ENCODE measurements around the gene RASSF1. TPM values are rescaled to one million over a fixed set of nuclear protein-coding genes. Genes with fewer than 3 reads are reported as not detected.
A peak's percentile ranks its signal among the peaks of the same experiment; 100 is the strongest.

The RASSF1 gene
- polyA plus RNA-seq, 1 experiment, result 80.2 TPM

- ChIA-PET POLR2A (no interaction called here), CTCF (interaction anchor here (1.9 to 7.2 kb wide), 3 partner anchors 11 to 15 kb away, joined by 4 to 32 read pairs (median 9); partner anchors contain the start of genes CYB561D2 and NPRL2)
- no peak for TF ChIP-seq CTCF (IDR thresholded peaks at IDR 0.05; ENCODE audit: insufficient read depth, low read depth, low read length)
- Histone ChIP-seq H3K27me3 (ENCODE audit: control insufficient read depth, insufficient read depth, low read length) (no peaks in the 10 kb centered on the region), H3K4me3 (ENCODE audit: low read depth, low read length) (peak overlapping the region; percentile 60), H3K36me3 (ENCODE audit: control insufficient read depth, insufficient read depth, low read length) (no peaks in the 10 kb centered on the region)
- DNase-seq (ENCODE audit: low read depth), result no peak
These were observed 1.0 kb downstream of the RASSF1 start for GRCh38 chr3:50339485-50340146.

- Histone ChIP-seq H3K36me3 (ENCODE audit: control insufficient read depth, insufficient read depth, low read length) (no peaks in the 10 kb centered on the region), H3K4me3 (ENCODE audit: low read depth, low read length) (no peak overlapping the region), H3K27me3 (ENCODE audit: control insufficient read depth, insufficient read depth, low read length) (no peaks in the 10 kb centered on the region)
- no peak for TF ChIP-seq CTCF (IDR thresholded peaks at IDR 0.05; ENCODE audit: insufficient read depth, low read depth, low read length)
- CTCF ChIA-PET, result interaction anchor here (0.9 to 7.2 kb wide), 4 partner anchors 12 to 16 kb away, joined by 4 to 32 read pairs (median 4); partner anchors contain the start of genes CYB561D2, HYAL2 and NPRL2
- DNase-seq (ENCODE audit: low read depth), result no peak
- POLR2A ChIA-PET, result no interaction called here
These were observed 1.7 kb downstream of the RASSF1 start for GRCh38 chr3:50338965-50339364.

DNA sequence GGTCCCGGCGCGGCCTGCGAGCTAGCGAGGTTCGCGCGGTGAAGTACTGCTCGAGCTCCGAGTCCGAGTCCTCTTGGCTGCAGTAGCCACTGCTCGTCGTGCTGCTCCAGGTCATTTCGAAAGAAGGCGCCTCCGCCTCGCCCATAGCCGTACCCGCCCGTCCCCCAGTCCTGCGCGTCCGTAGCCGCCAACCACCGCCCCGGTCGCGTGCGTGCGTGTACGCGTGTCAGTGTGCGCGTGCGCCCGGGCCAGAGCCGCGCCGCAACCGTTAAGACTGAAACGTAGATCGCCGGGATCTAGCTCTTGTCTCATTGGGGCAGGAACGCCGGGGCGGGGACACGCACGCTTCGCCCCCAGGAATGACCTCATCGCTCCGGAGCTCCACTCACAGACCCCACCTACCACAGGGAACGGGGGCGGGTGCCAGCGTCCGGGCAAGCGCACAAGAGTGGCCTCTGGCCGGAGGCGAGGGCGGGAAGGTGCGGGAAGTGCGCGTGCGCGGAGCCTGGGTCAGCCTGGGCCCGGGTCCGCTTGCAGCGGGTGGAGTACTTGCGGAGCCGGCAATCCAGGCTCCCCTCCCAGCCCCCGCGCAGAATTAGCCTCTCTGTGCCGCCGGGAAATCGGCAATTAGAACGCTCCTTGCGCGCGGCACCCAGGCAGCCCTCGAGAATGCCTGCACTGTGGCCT, 3.3 kb downstream of the RASSF1 start:
- DNase-seq (ENCODE audit: low read depth), result peak; percentile 97
- ChIA-PET POLR2A (interaction anchor here (0.5 to 1.2 kb wide), 5 partner anchors 9 to 102 kb away, joined by 3 to 11 read pairs (median 5); partner anchors contain the start of genes CYB561D2, GNAI2, HYAL3 and NAA80), CTCF (interaction anchor here (1.0 to 7.2 kb wide), 14 partner anchors 9 to 232 kb away, joined by 3 to 32 read pairs (median 4); partner anchors contain the start of genes HEMK1, HYAL2, HYAL3 and NAA80)
- TF ChIP-seq CTCF (IDR thresholded peaks at IDR 0.05; ENCODE audit: insufficient read depth, low read depth, low read length), result no peak
- Histone ChIP-seq H3K27me3 (ENCODE audit: control insufficient read depth, insufficient read depth, low read length) (no peaks in the 10 kb centered on the region), H3K4me3 (ENCODE audit: low read depth, low read length) (peak overlapping the region; percentile 89), H3K36me3 (ENCODE audit: control insufficient read depth, insufficient read depth, low read length) (peaks cover 3% of the 10 kb centered on the region; the same call in 1 of the 2 replicates)

- H3K27me3 ChIP-seq (ENCODE audit: control insufficient read depth, insufficient read depth, low read length), result no peaks in the 10 kb centered on the region
- ChIA-PET POLR2A (interaction anchor here (0.5 to 1.2 kb wide), 6 partner anchors 9 to 263 kb away, joined by 3 to 11 read pairs (median 5); partner anchors contain the start of genes CYB561D2, GNAI2, HYAL3 and NAA80), CTCF (interaction anchor here (1.0 to 7.2 kb wide), 16 partner anchors 9 to 232 kb away, joined by 3 to 32 read pairs (median 4); partner anchors contain the start of genes CYB561D2, HEMK1, HYAL2 and HYAL3)
- no peak for TF ChIP-seq CTCF (IDR thresholded peaks at IDR 0.05; ENCODE audit: insufficient read depth, low read depth, low read length)
- peaks cover 8% of the 10 kb centered on the region for H3K36me3 ChIP-seq (ENCODE audit: control insufficient read depth, insufficient read depth, low read length)
- DNase-seq (ENCODE audit: low read depth), result no peak
- H3K4me3 ChIP-seq (ENCODE audit: low read depth, low read length), result peak overlapping the region; percentile 89
These were observed 4.0 kb downstream of the RASSF1 start for GRCh38 chr3:50336452-50337174.

Measured in BJ (cell line).